Measurements from ENCODE around the gene ACTL10. TPM values are rescaled to one million over a fixed set of nuclear protein-coding genes. Genes with fewer than 3 reads are reported as not detected.

ACTL10 gene
- total RNA-seq, 1 donor from 2014 or later = 1.7 TPM

GRCh38 chr20:33674294-33675135 is 7.8 kb downstream of the ACTL10 start, which contains the start of gene NECAB3:
Gene NECAB3, minus strand, starts transcription at chr20:33674428. Its CDS starts 76 bp downstream, at chr20:33674352.
- peak within 1 kb of the TSS; percentile 79 for H3K27ac Mint-ChIP-seq
- peak within 1 kb of the TSS; percentile 86 for H3K4me3 Mint-ChIP-seq
- H3K27me3 Mint-ChIP-seq = no peaks in the 10 kb centered on the region
- no peak for TF ChIP-seq CTCF (conservative IDR thresholded peaks at IDR 0.05)
- no peaks in the 10 kb centered on the region for H3K9me3 Mint-ChIP-seq
- peaks cover 39% of the 10 kb centered on the region for H3K4me1 Mint-ChIP-seq (ENCODE audit: unreplicated experiment)
- DNase-seq (ENCODE audit: extremely low spot score, unreplicated experiment) = peak; percentile 92
- H3K36me3 Mint-ChIP-seq = peaks cover 8% of the 10 kb centered on the region

- Mint-ChIP-seq H3K9me3 (no peaks in the 10 kb centered on the region), H3K27ac (peak overlapping the region; percentile 79), H3K4me3 (peak overlapping the region; percentile 85), H3K36me3 (peaks cover 8% of the 10 kb centered on the region), H3K27me3 (no peaks in the 10 kb centered on the region), H3K4me1 (ENCODE audit: unreplicated experiment) (peaks cover 39% of the 10 kb centered on the region)
- TF ChIP-seq CTCF (conservative IDR thresholded peaks at IDR 0.05) = no peak
- no peak for DNase-seq (ENCODE audit: extremely low spot score, unreplicated experiment)
Observed at GRCh38 chr20:33675136-33675959, 8.6 kb downstream of the ACTL10 start.

GRCh38 chr20:33676121-33676520 is 9.4 kb downstream of the ACTL10 start:
- Mint-ChIP-seq H3K27me3 (no peaks in the 10 kb centered on the region), H3K36me3 (peaks cover 7% of the 10 kb centered on the region), H3K9me3 (no peaks in the 10 kb centered on the region), H3K4me3 (peak overlapping the region; percentile 60), H3K27ac (peak overlapping the region; percentile 34), H3K4me1 (ENCODE audit: unreplicated experiment) (peaks cover 43% of the 10 kb centered on the region)
- DNase-seq (ENCODE audit: extremely low spot score, unreplicated experiment) = no peak
- TF ChIP-seq CTCF (conservative IDR thresholded peaks at IDR 0.05) = no peak

- DNase-seq (ENCODE audit: extremely low spot score, unreplicated experiment) = no peak
- H3K36me3 Mint-ChIP-seq = peaks cover 3% of the 10 kb centered on the region
- H3K9me3 Mint-ChIP-seq = no peaks in the 10 kb centered on the region
- no peaks in the 10 kb centered on the region for H3K27me3 Mint-ChIP-seq
- H3K4me3 Mint-ChIP-seq = peak overlapping the region; percentile 6
- TF ChIP-seq CTCF (conservative IDR thresholded peaks at IDR 0.05) = no peak
- peak overlapping the region; percentile 11 for H3K27ac Mint-ChIP-seq
- H3K4me1 Mint-ChIP-seq (ENCODE audit: unreplicated experiment) = peaks cover 42% of the 10 kb centered on the region
Observed at GRCh38 chr20:33676652-33677645, 10.2 kb downstream of the ACTL10 start.

All from type B pancreatic cell (in vitro differentiated cells).